T47D (cell line): ENCODE measurements around the gene CAMKMT.

Experiments
- DNase-seq, 2 experiments: peaks; one replicate each; pipeline versions ENCODE4 v3.0.0 to v3.0.0-alpha.2; 2011 to 2012; ENCODE audit warnings: low read depth in 1 of 2, low spot score in 1 of 2
- JUND ChIP-seq: IDR thresholded peaks from 2 replicates; pipeline ENCODE4 v1.6.1; 2012; ENCODE audit warnings: low read depth
- in situ Hi-C: cut with HindIII; loops from 2 replicates; pipeline ENCODE4 v1.10.0; 2016; ENCODE audit warnings: low sequenced_read_pairs, low pct_unique_long_range_greater_than_20kb

The CAMKMT gene

DNA sequence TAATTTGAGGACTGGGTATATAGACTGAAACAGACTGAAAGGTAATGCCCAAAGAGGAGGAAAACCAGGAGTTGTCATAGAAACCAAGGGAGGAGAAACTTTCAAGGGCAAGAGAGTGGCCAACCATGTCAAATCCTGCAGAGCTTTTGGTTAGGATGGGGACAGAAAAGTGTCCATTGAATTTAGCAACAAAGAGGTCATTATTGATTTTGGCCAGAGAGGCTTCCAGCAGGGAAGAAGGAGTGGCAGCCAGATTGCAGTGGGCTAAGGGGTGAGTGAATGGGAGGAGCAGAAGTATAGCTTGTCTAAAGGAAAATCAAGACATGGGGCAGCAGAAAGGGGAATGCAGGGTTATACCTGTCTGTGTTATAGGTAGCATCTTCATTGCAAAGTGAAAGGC lies 194.0 kb downstream of the CAMKMT start:
- TF ChIP-seq JUND: no peak
- in situ Hi-C loops: no loop called here
- no peak for DNase-seq

DNA sequence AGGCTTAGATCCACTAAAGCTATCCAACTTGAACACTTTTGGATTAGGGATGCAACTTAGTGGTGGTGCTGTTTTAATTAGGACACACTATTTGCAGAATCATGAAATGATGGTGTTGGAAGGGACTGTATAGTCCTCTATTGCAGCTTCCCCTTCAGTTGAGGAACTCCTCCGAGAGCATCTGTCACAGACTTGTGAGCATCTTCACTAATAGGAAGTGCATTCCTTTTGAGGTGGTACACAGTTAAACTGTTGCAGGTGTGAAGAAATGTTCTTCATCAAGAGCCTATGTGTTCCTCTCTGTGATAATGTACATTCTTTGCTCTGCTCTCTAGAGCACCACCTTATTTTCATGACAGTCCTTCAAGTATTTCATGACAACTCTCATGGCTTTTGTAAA lies 197.4 kb downstream of the CAMKMT start:
- TF ChIP-seq JUND: no peak
- in situ Hi-C loops: no loop called here
- no peak for DNase-seq

DNA sequence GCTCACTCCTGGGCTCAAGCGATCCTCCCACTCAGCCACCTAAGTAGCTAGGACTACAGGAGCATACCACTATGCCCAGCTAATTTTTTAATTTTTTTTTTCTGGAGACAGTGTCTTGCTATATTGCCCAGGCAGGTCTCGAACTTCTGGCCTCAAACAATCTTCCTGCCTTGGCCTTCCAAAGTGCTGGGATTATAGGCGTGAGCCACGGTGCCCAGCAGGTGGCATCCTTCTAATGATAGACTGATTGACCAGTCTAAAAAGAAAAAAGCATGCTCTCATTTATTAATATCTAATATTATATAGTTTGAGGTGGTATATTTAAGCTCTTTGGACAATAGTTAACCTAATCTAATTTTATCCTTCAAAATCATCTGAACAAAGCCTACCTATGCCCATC lies 198.6 kb downstream of the CAMKMT start:
- no peak for TF ChIP-seq JUND
- in situ Hi-C loops: no loop called here
- DNase-seq: peak in 1 of 2 experiments; percentile 39

DNA sequence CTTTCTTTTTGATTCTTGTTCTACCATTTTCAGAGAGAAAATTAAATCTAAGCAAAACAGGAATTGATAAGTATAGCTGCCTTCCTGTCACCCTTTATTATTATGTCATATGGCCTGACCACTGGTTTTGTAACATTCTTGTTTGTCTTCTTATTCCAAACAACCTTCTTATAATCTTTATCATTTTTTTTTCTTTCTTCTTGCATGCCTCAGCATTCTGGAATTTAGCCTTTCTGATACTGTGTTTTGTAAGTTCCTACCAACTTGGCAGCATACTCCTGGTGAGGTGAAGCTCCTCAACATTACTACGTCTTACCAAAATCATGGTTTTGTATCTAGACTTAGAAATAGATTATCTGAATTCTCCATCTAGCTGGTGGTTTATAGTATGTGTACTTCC lies 199.2 kb downstream of the CAMKMT start:
- no peak for TF ChIP-seq JUND
- in situ Hi-C loops: no loop called here
- DNase-seq: no peak

DNA sequence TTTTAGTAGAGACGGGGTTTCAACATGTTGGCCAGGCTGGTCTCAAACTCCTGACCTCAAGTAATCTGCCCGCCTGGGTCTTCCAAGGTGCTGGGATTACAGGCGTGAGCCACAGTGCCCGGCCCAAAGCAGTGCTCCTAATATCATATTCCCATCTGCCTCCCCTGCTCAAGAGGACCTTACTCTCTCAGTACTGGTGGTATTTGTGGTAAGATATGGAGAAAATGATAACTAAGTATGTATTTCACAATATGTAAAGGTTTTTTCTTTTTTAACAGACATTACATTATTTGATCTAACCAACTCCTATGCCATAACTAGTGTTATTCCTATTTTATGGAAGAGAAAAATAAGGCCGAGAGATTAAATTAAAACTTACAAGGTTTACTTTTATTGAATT lies 201.0 kb downstream of the CAMKMT start:
- no peak for TF ChIP-seq JUND

DNA sequence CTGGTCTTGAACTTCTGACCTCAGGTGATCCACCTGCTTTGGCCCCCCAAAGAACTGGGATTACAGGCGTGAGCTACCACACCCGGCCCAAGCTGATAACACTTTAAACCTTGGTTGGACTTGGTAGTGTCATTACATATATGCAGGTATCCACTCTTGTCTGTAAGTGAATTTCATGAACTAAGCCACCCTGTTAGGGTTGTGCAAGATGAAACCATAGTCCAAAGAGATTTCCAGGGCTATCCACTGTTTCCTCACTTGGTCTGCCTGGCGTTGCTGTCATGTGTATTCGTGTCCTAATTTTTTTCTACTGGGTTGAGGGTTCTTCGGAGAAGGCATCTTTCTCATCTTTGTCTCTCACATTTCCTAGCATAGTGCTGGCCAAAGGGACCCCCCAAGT lies 203.0 kb downstream of the CAMKMT start:
- no peak for TF ChIP-seq JUND
- in situ Hi-C loops: no loop called here
- DNase-seq: no peak

More for the DNA sequence above, 201.0 kb downstream of the CAMKMT start:
- in situ Hi-C loops: no loop called here
- DNase-seq: no peak

DNA sequence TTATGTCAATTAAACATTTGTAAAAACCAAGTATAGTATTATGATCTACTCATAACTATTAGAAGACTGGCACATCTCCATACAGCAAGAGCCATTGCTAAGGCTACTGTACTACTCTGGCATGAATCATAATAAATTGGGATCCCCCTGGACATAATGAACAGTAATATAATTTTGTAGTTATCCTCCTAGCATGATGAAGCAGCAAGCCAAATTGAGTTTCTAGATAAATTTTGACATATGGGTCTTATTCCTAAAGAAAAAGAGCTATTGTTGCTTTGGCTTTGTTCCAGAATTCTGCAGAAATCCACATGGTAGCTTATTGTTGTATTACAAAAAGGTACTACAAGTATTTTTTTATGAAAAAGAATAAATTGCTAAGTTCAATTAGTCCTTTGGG lies 204.3 kb downstream of the CAMKMT start:
- in situ Hi-C loops: no loop called here
- no peak for DNase-seq
- no peak for TF ChIP-seq JUND

DNA sequence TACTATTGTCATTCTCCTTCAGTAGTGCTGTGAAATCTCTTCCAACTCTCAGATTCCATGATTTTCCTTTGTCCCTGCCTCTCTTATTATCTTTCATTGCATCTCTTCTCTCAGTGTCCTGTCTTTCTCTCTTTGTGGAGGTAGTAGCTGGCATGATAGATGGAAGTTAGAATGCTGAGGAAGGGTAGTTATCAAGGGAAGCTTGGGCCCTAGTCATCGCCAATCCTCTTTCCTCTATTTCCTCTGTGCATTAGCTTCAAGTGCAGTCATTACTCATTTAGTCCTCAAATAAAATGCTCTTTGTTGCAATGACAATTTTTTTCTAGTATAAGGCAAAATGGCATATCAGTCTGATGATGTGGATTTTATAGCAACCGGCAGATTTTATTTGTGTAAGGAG lies 207.7 kb downstream of the CAMKMT start:
- DNase-seq: no peak
- no peak for TF ChIP-seq JUND
- in situ Hi-C loops: no loop called here

DNA sequence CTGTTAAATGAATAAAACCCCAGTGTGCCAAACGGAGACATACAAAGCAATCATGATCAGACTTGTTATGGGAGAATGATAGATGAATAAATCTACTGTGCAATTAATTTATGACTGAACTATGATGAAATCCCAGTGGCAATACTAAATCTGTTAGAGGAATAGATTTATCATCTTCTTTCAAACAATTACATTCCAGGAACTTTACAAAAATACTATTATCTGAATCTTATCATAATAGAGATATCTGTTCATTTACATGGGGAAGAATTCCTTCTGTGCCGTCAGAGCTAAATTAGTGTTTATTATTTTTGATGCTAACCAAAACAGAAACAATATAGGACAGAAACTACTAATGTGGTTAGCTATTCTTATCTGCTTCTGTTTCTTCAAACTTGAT lies 208.5 kb downstream of the CAMKMT start:
- in situ Hi-C loops: no loop called here
- no peak for TF ChIP-seq JUND
- no peak for DNase-seq

DNA sequence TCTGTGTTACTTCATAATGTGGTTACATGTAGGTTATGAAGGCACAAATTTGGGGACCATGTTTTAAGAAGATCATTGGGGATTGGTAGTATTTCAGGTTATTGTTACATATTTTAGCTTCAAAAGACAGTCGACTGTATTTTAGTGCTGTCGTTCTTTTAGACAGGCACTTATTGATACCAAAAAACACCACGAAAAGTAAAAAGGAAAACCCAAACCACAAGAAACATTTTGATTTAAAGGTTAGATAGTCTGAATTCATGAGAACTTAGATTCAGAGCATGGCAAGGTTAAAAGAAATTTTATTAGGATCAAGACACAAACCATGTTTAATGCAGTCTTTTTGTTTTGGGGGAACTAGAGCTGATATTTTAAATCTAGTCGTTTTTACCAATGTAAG lies 209.0 kb downstream of the CAMKMT start:
- no peak for TF ChIP-seq JUND
- no peak for DNase-seq
- in situ Hi-C loops: no loop called here

DNA sequence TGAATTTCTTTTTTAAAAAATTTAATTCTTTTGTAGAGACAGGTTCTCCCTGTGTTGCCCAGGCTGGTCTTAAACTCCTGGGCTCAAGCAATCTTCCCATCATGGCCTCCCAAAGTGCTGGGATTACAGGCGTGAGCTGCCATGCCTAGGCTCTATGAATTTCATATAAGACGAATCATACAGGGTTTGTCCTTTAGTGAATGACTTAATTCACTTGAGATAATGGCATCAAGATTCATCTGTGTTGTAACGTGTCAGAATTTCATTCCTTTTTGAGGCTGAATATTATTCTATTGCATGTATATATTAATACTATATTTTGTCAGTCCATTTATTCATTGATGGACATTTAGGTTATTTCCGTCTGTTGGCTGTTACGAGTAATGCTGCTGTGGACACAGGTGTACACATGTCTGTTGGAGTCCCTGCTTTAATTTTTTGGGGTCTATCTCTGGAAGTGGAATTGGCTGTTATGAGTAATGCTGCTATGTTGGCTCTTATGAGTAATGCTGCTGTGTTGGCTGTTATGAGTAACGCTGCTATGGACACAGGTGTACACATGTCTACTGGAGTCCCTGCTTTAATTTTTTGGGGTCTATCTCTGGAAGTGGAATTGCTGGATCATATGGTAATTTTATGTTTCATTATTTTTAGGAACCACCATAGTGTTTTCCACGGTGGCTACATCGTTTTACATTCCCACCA lies 210.6 kb downstream of the CAMKMT start:
- in situ Hi-C loops: no loop called here
- DNase-seq: no peak
- TF ChIP-seq JUND: no peak

DNA sequence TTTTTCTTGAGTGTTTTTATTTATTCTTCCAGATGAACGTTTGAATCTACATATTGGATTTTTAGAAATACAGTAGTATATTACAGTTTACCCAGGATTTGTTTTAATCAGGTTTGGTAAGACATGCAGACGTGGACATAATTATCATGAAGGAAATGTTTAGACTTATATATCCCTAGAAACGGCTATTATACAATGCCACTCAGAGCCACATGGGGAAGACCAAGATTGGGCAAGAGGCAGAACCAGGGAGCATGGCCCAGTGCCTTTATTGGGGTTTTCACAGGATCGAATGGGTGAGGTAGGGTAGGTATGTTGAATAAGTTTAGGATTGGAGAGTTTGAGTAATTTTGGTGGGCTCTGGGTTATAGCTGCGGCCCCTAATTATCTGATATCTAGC lies 212.2 kb downstream of the CAMKMT start:
- in situ Hi-C loops: no loop called here
- no peak for DNase-seq
- no peak for TF ChIP-seq JUND

DNA sequence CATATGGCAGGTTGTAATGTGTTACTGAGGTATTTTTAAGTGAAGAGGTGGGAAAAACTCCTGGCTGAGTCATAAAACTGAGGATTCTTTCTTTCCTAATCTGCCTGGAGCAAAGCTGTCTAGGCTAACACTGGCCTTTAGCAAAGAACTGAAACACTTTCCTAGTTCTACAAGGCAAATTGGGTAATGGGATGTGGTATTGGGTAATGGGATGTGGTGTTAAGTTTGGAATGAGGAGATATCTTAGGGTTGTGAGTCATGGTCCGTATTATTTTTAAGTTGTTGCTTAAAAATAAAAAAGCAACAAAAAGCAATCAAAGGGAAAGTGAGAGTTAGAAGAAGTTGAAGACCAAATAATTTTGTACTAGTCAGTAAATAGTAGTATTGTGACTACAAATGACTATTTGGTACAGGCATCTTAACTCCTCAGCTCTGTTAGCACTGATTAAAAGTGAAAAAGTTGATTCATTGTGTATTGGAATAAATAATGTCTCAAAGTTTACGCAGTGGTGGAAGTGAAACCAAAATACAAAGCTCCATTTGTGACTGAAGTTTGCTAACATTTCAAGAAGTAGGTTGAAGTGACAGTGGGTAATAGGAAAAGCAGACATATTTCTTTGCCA lies 216.8 kb downstream of the CAMKMT start:
- TF ChIP-seq JUND: no peak

More for the DNA sequence above, 216.8 kb downstream of the CAMKMT start:
- in situ Hi-C loops: no loop called here
- DNase-seq: no peak
